DND-41 (cell line): Measurements from ENCODE around the gene SOS2.

ENCODE experiments used
- ATAC-seq: fragments of 200-7000 bp; cut with Tn5 transposase; 3 replicates; pipeline ENCODE4 v1.9.1; 2021; ENCODE audit warnings: low read depth; ENCODE audit not compliant: insufficient read depth
- DNase-seq: peaks from one replicate; pipeline ENCODE4 v3.0.0-alpha.2; 2020
- H2AFZ ChIP-seq: 2 replicates; pipeline ENCODE4 v1.6.0; 2012; ENCODE audit warnings: low read depth, low read length
- H3K27ac ChIP-seq: 2 replicates; pipeline ENCODE4 v1.5.1; 2012; ENCODE audit warnings: low read length, inconsistent platforms
- H3K27me3 ChIP-seq: fragments of 200-600 bp; sonication (generic); 2 replicates; pipeline ENCODE4 v1.6.0; 2012; ENCODE audit warnings: low read length, mild to moderate bottlenecking, inconsistent platforms; ENCODE audit not compliant: insufficient read depth, poor library complexity
- H3K36me3 ChIP-seq: 2 replicates; pipeline ENCODE4 v1.5.1; 2012; ENCODE audit warnings: low read length, inconsistent platforms; ENCODE audit not compliant: insufficient read depth
- H3K4me1 ChIP-seq: 2 replicates; pipeline ENCODE4 v1.5.1; 2012; ENCODE audit warnings: mild to moderate bottlenecking, low read length; ENCODE audit not compliant: insufficient read depth
- H3K4me2 ChIP-seq: 2 replicates; pipeline ENCODE4 v1.6.0; 2012; ENCODE audit warnings: mild to moderate bottlenecking, moderate library complexity, low read length, inconsistent platforms; ENCODE audit not compliant: insufficient read depth
- H3K4me3 ChIP-seq, 2 experiments: fragments of 200-600 bp in 1 of 2; shearing (Covaris generic) in 1 of 2; 2 replicates each; pipeline ENCODE4 v1.5.1; 2012 to 2016; ENCODE audit warnings: inconsistent platforms in 2 of 2, low read length in 2 of 2, mild to moderate bottlenecking in 2 of 2, low read depth in 1 of 2, moderate library complexity in 1 of 2
- H3K79me2 ChIP-seq: 2 replicates; pipeline ENCODE4 v1.6.0; 2012; ENCODE audit warnings: low read length, inconsistent platforms; ENCODE audit not compliant: insufficient read depth
- H3K9ac ChIP-seq: 2 replicates; pipeline ENCODE4 v1.6.0; 2012; ENCODE audit warnings: low read depth, mild to moderate bottlenecking, inconsistent platforms, low read length, moderate library complexity
- H3K9me3 ChIP-seq: 2 replicates; pipeline ENCODE4 v1.5.1; 2012; ENCODE audit warnings: low read length, moderate library complexity, mild to moderate bottlenecking, inconsistent platforms; ENCODE audit not compliant: insufficient read depth, severe bottlenecking
- H4K20me1 ChIP-seq: 2 replicates; pipeline ENCODE4 v1.6.0; 2012; ENCODE audit warnings: low read length; ENCODE audit not compliant: insufficient read depth
- EZH2 ChIP-seq: IDR thresholded peaks from 3 replicates; pipeline ENCODE4 v1.6.1; 2012; ENCODE audit warnings: borderline replicate concordance, low read depth, mild to moderate bottlenecking, moderate library complexity, low read length, inconsistent platforms; ENCODE audit not compliant: severe bottlenecking
- TF ChIP-seq, protein P1 (sequence below): IDR thresholded peaks from 2 replicates; pipeline ENCODE4 v1.5.1; 2012; ENCODE audit warnings: borderline replicate concordance, low read length, moderate library complexity, mild to moderate bottlenecking; ENCODE audit not compliant: poor library complexity, severe bottlenecking; ENCODE audit errors: extremely low read depth

SOS2 gene

DNA sequence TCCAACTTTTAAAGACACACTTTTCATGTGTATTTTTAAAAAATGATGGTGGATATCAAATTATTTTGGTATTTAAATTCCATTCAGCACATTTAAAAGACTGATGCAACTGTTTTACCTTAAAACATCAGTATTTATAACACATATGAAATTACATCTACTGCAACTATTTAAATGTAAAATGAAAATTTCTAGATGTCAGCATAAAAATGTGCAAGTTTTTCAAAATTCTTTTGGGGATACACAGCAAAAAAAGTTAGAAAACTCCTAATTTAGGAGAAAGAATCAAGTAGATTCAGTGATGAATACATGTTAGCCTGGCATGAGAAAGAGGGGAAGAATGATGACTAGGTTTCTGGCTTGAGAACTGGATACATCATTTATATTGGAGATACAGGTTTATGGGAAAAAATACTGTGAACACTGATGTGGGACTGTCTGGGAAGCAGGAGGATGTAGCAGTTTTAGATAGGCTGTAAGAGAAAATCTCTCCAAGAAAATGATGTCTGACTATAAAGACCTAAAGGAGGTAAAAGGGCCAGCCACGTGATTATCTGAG lies 9.2 kb downstream of the SOS2 start:
- no peak for ATAC-seq
- Histone ChIP-seq H2AFZ (no peak overlapping the region), H3K4me2 (no peak overlapping the region), H3K79me2 (peaks cover 88% of the 10 kb centered on the region), H3K27me3 (no peaks in the 10 kb centered on the region), H4K20me1 (peaks cover 7% of the 10 kb centered on the region; the same call in 1 of the 2 replicates), H3K36me3 (no peaks in the 10 kb centered on the region), H3K27ac (no peak overlapping the region), H3K4me1 (no peaks in the 10 kb centered on the region), H3K4me3 (no peak overlapping the region), H3K9me3 (no peaks in the 10 kb centered on the region), H3K9ac (no peak overlapping the region)
- no peak for DNase-seq
- TF ChIP-seq EZH2 = no peak
- TF ChIP-seq, protein P1, sequence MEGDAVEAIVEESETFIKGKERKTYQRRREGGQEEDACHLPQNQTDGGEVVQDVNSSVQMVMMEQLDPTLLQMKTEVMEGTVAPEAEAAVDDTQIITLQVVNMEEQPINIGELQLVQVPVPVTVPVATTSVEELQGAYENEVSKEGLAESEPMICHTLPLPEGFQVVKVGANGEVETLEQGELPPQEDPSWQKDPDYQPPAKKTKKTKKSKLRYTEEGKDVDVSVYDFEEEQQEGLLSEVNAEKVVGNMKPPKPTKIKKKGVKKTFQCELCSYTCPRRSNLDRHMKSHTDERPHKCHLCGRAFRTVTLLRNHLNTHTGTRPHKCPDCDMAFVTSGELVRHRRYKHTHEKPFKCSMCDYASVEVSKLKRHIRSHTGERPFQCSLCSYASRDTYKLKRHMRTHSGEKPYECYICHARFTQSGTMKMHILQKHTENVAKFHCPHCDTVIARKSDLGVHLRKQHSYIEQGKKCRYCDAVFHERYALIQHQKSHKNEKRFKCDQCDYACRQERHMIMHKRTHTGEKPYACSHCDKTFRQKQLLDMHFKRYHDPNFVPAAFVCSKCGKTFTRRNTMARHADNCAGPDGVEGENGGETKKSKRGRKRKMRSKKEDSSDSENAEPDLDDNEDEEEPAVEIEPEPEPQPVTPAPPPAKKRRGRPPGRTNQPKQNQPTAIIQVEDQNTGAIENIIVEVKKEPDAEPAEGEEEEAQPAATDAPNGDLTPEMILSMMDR = no peak

DNA sequence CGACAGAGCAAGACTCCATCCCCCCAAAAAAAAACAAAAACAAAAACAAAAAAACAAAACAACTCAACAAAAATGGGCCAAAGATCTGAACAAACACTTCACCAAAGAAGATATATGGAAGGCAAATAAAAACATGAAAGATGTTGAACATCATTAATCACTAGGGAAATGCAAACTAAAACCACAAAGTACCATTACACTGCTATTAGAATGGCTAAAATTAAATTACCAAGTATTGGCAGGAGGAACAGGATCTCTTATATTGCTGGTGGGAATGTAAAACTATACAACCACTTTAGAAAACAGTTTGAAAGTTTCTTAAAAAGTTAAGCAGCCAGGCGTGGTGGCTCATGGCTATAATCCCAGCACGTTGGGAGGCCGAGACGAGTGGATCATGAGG lies 12.9 kb downstream of the SOS2 start:
- no peak overlapping the region for H2AFZ ChIP-seq
- H3K36me3 ChIP-seq = no peaks in the 10 kb centered on the region
- no peak overlapping the region for H3K4me3 ChIP-seq
- DNase-seq = no peak
- no peak overlapping the region for H3K4me2 ChIP-seq
- 0 out of 2 replicates have a peak, but pooled peaks cover 4% of the 10 kb centered on the region for H4K20me1 ChIP-seq
- H3K4me1 ChIP-seq = no peaks in the 10 kb centered on the region
- H3K9ac ChIP-seq = no peak overlapping the region
- H3K27ac ChIP-seq = no peak overlapping the region
- H3K9me3 ChIP-seq = no peaks in the 10 kb centered on the region
- no peak for TF ChIP-seq EZH2
- TF ChIP-seq, protein P1 = no peak
- peaks cover 79% of the 10 kb centered on the region for H3K79me2 ChIP-seq
- ATAC-seq = no peak
- H3K27me3 ChIP-seq = no peaks in the 10 kb centered on the region

DNA sequence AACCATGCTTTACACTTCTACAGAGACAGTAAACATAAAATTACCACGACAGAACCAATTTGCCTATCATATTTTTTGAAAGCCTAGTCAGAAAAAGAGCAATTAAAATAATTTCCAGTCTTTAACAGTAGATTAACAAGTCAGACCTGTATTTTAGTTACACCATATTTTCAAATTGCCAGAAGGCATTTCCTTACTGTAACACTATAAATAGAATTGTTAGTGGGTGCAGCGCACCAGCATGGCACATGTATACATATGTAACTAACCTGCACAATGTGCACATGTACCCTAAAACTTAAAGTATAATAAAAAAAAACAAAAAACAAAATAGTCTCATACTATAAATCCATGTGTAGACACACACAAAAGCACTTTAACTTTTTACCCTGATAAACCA lies 16.0 kb downstream of the SOS2 start:
- H3K79me2 ChIP-seq = peaks cover 61% of the 10 kb centered on the region
- no peaks in the 10 kb centered on the region for H3K4me1 ChIP-seq
- H3K9me3 ChIP-seq = no peaks in the 10 kb centered on the region
- H3K27me3 ChIP-seq = no peaks in the 10 kb centered on the region
- H3K4me2 ChIP-seq = no peak overlapping the region
- DNase-seq (no peak), ATAC-seq (no peak)
- H3K4me3 ChIP-seq = no peak overlapping the region
- H4K20me1 ChIP-seq = no peaks in the 10 kb centered on the region
- TF ChIP-seq, protein P1 = no peak
- TF ChIP-seq EZH2 = no peak
- no peak overlapping the region for H2AFZ ChIP-seq
- no peak overlapping the region for H3K27ac ChIP-seq
- H3K9ac ChIP-seq = no peak overlapping the region
- H3K36me3 ChIP-seq = no peaks in the 10 kb centered on the region

DNA sequence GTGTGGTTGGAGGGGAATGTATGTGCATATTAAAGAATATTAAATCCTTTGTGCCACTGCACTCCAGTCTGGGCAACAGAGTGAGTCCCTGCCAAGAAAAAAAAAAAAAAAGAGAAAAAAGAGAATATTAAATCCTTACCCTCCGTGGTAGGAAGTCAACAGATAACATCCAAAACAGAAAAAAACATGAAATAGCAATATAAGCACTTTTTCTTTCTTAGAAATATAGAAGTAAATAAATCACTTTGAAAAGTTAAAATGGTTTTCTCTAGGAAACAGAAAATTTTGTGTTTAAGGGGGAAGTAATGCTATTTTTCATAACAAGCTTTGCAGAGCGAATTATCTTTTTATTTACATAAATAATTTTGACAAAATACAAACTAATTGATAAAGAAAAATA lies 17.6 kb downstream of the SOS2 start:
- H3K27me3 ChIP-seq = no peaks in the 10 kb centered on the region
- peaks cover 61% of the 10 kb centered on the region for H3K79me2 ChIP-seq
- H3K4me3 ChIP-seq = no peak overlapping the region
- H3K36me3 ChIP-seq = no peaks in the 10 kb centered on the region
- H3K9me3 ChIP-seq = no peaks in the 10 kb centered on the region
- no peak overlapping the region for H3K27ac ChIP-seq
- ATAC-seq = no peak
- no peak overlapping the region for H3K9ac ChIP-seq
- no peak overlapping the region for H2AFZ ChIP-seq
- H4K20me1 ChIP-seq = no peaks in the 10 kb centered on the region
- DNase-seq = no peak
- TF ChIP-seq, protein P1 = no peak
- no peak for TF ChIP-seq EZH2
- no peak overlapping the region for H3K4me2 ChIP-seq
- no peaks in the 10 kb centered on the region for H3K4me1 ChIP-seq
